SK-N-SH treated with all-trans-retinoic acid at 6 μM for 48 hours (cell line): ENCODE results near the gene PRSS1.

ENCODE experiments used
- ATAC-seq: fragments of 200-7000 bp; cut with Tn5 transposase; 3 replicates; pipeline ENCODE4 v1.9.1; 2020; ENCODE audit warnings: mild to moderate bottlenecking, moderate library complexity
- ARNTL ChIP-seq: fragments of 450-650 bp; formaldehyde crosslinking; IDR thresholded peaks from 2 replicates; pipeline ENCODE4 v1.5.0; 2020; ENCODE audit warnings: low read depth, mild to moderate bottlenecking, moderate library complexity, borderline replicate concordance
- BACH2 ChIP-seq: fragments of 250-450 bp; sonication (Bioruptor Pico); IDR thresholded peaks from 2 replicates; pipeline ENCODE4 v1.9.0; 2021; ENCODE audit warnings: mild to moderate bottlenecking, borderline replicate concordance
- CSDC2 ChIP-seq: fragments of 250-450 bp; sonication (Bioruptor Pico); IDR thresholded peaks from 2 replicates; pipeline ENCODE4 v1.5.0; 2020; ENCODE audit warnings: mild to moderate bottlenecking, moderate library complexity
- ESRRG ChIP-seq: fragments of 250-450 bp; sonication (Bioruptor Pico); IDR thresholded peaks from 2 replicates; pipeline ENCODE4 v1.6.1; 2021; ENCODE audit warnings: mild to moderate bottlenecking
- GLIS3 ChIP-seq: fragments of 250-450 bp; sonication (Bioruptor Pico); IDR thresholded peaks from 2 replicates; pipeline ENCODE4 v1.5.0; 2020; ENCODE audit warnings: mild to moderate bottlenecking, moderate library complexity
- ISL1 ChIP-seq: fragments of 250-450 bp; sonication (Bioruptor Pico); IDR thresholded peaks from 2 replicates; pipeline ENCODE4 v2.1.2; 2022; ENCODE audit warnings: mild to moderate bottlenecking, moderate library complexity
- OSR1 ChIP-seq: fragments of 250-450 bp; sonication (Bioruptor Pico); IDR thresholded peaks from 2 replicates; pipeline ENCODE4 v1.8.0; 2022; ENCODE audit warnings: moderate library complexity, mild to moderate bottlenecking, inconsistent platforms
- PPARA ChIP-seq: fragments of 250-450 bp; sonication (Bioruptor Pico); IDR thresholded peaks from 2 replicates; pipeline ENCODE4 v1.5.0; 2020; ENCODE audit warnings: mild to moderate bottlenecking, borderline replicate concordance
- RARB ChIP-seq: fragments of 250-450 bp; sonication (Bioruptor Pico); IDR thresholded peaks from 2 replicates; pipeline ENCODE4 v1.8.0; 2021; ENCODE audit warnings: mild to moderate bottlenecking, moderate library complexity
- SNAI2 ChIP-seq: fragments of 250-450 bp; sonication (Bioruptor Pico); IDR thresholded peaks from 2 replicates; pipeline ENCODE4 v1.5.0; 2020; ENCODE audit warnings: mild to moderate bottlenecking, moderate library complexity
- TCF4 ChIP-seq: fragments of 250-450 bp; sonication (Bioruptor Pico); IDR thresholded peaks from 2 replicates; pipeline ENCODE4 v1.8.0; 2021; ENCODE audit warnings: mild to moderate bottlenecking, moderate library complexity, borderline replicate concordance
- TOX ChIP-seq: fragments of 250-450 bp; sonication (Bioruptor Pico); IDR thresholded peaks from 2 replicates; pipeline ENCODE4 v1.8.0; 2021; ENCODE audit warnings: mild to moderate bottlenecking, moderate library complexity, borderline replicate concordance
- ZC3H10 ChIP-seq: fragments of 250-450 bp; sonication (Bioruptor Pico); IDR thresholded peaks from 2 replicates; pipeline ENCODE4 v1.5.1; 2021; ENCODE audit warnings: mild to moderate bottlenecking, moderate library complexity
- ZFP3 ChIP-seq: fragments of 250-450 bp; sonication (Bioruptor Pico); IDR thresholded peaks from 2 replicates; pipeline ENCODE4 v1.5.0; 2020; ENCODE audit warnings: mild to moderate bottlenecking, moderate library complexity
- ZFP30 ChIP-seq: fragments of 450-650 bp; formaldehyde crosslinking; IDR thresholded peaks from 2 replicates; pipeline ENCODE4 v1.5.0; 2022; ENCODE audit warnings: mild to moderate bottlenecking, moderate library complexity
- ZNF565 ChIP-seq: fragments of 450-650 bp; formaldehyde crosslinking; conservative IDR thresholded peaks from 2 replicates; pipeline ENCODE4 v1.5.0; 2020; ENCODE audit warnings: low read depth, mild to moderate bottlenecking, moderate library complexity
- ZNF70 ChIP-seq: fragments of 450-650 bp; formaldehyde crosslinking; IDR thresholded peaks from 2 replicates; pipeline ENCODE4 v1.5.0; 2020; ENCODE audit warnings: mild to moderate bottlenecking, moderate library complexity
- ZNF8 ChIP-seq: fragments of 450-650 bp; formaldehyde crosslinking; IDR thresholded peaks from 2 replicates; pipeline ENCODE4 v1.5.0; 2020; ENCODE audit warnings: mild to moderate bottlenecking, moderate library complexity
- TF ChIP-seq, protein P1 (sequence below): fragments of 250-450 bp; sonication (Bioruptor Pico); IDR thresholded peaks from 2 replicates; pipeline ENCODE4 v1.8.0; 2020; ENCODE audit warnings: mild to moderate bottlenecking, moderate library complexity, borderline replicate concordance
- TF ChIP-seq, protein P2 (sequence below): fragments of 250-450 bp; sonication (Bioruptor Pico); IDR thresholded peaks from 2 replicates; pipeline ENCODE4 v1.8.0; 2021; ENCODE audit warnings: low read depth, mild to moderate bottlenecking, moderate library complexity, borderline replicate concordance
- TF ChIP-seq, protein P3 (sequence below): fragments of 250-450 bp; sonication (Bioruptor Pico); IDR thresholded peaks from 2 replicates; pipeline ENCODE4 v1.5.1; 2021; ENCODE audit warnings: mild to moderate bottlenecking, moderate library complexity
- TF ChIP-seq, protein P4 (sequence below): fragments of 250-450 bp; sonication (Bioruptor Pico); IDR thresholded peaks from 2 replicates; pipeline ENCODE4 v1.5.1; 2020; ENCODE audit warnings: low read depth, mild to moderate bottlenecking, moderate library complexity

Gene PRSS1

DNA sequence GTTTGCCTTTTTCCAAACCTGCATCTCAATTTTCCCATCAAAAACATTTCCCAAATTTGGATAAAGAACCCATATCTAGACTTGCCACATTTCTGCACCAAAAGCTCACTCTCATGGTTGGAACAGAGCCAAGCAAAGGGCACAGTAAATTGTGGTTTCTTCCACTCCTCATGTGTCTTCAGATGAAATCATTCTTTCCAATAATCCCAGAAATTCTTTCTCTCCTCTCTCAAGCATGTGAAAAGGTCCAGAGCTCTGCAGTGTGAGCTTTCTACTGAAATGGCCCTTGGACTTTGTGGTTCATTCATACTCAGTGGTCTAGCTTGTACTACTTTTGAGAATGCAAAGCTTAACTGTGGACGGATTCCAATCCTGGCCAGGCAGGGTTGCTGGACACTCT is 41.3 kb downstream of the PRSS1 start (continued):
- TF ChIP-seq, protein P1, sequence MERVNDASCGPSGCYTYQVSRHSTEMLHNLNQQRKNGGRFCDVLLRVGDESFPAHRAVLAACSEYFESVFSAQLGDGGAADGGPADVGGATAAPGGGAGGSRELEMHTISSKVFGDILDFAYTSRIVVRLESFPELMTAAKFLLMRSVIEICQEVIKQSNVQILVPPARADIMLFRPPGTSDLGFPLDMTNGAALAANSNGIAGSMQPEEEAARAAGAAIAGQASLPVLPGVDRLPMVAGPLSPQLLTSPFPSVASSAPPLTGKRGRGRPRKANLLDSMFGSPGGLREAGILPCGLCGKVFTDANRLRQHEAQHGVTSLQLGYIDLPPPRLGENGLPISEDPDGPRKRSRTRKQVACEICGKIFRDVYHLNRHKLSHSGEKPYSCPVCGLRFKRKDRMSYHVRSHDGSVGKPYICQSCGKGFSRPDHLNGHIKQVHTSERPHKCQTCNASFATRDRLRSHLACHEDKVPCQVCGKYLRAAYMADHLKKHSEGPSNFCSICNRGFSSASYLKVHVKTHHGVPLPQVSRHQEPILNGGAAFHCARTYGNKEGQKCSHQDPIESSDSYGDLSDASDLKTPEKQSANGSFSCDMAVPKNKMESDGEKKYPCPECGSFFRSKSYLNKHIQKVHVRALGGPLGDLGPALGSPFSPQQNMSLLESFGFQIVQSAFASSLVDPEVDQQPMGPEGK (CRISPR knock-in tag): no peak

DNA sequence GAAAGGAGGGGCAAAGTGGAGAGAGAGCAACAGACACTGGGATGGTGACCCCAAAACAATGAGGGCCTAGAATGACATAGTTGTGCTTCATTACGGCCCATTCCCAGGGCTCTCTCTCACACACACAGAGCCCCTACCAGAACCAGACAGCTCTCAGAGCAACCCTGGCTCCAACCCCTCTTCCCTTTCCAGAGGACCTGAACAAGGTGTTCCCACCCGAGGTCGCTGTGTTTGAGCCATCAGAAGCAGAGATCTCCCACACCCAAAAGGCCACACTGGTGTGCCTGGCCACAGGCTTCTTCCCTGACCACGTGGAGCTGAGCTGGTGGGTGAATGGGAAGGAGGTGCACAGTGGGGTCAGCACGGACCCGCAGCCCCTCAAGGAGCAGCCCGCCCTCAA is 42.2 kb downstream of the PRSS1 start:
- no peak for TF ChIP-seq ARNTL
- no peak for TF ChIP-seq ZFP30
- no peak for TF ChIP-seq ZNF565 (CRISPR knock-in tag)
- no peak for TF ChIP-seq ZNF8 (CRISPR knock-in tag)
- no peak for TF ChIP-seq TCF4 (CRISPR knock-in tag)
- no peak for TF ChIP-seq OSR1 (CRISPR knock-in tag)
- TF ChIP-seq ESRRG (CRISPR knock-in tag): no peak
- TF ChIP-seq ZC3H10 (CRISPR knock-in tag): no peak
- no peak for ATAC-seq

DNA sequence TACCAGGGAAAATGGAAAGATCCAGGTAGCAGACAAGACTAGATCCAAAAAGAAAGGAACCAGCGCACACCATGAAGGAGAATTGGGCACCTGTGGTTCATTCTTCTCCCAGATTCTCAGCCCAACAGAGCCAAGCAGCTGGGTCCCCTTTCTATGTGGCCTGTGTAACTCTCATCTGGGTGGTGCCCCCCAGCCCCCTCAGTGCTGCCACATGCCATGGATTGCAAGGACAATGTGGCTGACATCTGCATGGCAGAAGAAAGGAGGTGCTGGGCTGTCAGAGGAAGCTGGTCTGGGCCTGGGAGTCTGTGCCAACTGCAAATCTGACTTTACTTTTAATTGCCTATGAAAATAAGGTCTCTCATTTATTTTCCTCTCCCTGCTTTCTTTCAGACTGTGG is 42.9 kb downstream of the PRSS1 start:
- TF ChIP-seq ZNF565 (CRISPR knock-in tag) (no peak), ARNTL (no peak)
- ATAC-seq: no peak

DNA sequence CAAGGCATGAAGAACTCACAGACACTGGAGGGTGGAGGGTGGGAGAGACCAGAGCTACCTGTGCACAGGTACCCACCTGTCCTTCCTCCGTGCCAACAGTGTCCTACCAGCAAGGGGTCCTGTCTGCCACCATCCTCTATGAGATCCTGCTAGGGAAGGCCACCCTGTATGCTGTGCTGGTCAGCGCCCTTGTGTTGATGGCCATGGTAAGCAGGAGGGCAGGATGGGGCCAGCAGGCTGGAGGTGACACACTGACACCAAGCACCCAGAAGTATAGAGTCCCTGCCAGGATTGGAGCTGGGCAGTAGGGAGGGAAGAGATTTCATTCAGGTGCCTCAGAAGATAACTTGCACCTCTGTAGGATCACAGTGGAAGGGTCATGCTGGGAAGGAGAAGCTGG is 43.3 kb downstream of the PRSS1 start:
- no peak for ATAC-seq
- TF ChIP-seq ESRRG (CRISPR knock-in tag) (no peak), ISL1 (CRISPR knock-in tag) (no peak), PPARA (CRISPR knock-in tag) (no peak), GLIS3 (no peak), ZNF70 (no peak), TCF4 (CRISPR knock-in tag) (no peak), SNAI2 (CRISPR knock-in tag) (no peak), ARNTL (no peak), BACH2 (CRISPR knock-in tag) (no peak), OSR1 (CRISPR knock-in tag) (no peak), RARB (CRISPR knock-in tag) (no peak), ZFP3 (CRISPR knock-in tag) (no peak), ZFP30 (no peak)
- TF ChIP-seq, protein P2, sequence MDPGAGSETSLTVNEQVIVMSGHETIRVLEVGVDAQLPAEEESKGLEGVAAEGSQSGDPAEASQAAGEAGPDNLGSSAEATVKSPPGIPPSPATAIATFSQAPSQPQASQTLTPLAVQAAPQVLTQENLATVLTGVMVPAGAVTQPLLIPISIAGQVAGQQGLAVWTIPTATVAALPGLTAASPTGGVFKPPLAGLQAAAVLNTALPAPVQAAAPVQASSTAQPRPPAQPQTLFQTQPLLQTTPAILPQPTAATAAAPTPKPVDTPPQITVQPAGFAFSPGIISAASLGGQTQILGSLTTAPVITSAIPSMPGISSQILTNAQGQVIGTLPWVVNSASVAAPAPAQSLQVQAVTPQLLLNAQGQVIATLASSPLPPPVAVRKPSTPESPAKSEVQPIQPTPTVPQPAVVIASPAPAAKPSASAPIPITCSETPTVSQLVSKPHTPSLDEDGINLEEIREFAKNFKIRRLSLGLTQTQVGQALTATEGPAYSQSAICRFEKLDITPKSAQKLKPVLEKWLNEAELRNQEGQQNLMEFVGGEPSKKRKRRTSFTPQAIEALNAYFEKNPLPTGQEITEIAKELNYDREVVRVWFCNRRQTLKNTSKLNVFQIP (CRISPR knock-in tag): no peak
- TF ChIP-seq, protein P3, sequence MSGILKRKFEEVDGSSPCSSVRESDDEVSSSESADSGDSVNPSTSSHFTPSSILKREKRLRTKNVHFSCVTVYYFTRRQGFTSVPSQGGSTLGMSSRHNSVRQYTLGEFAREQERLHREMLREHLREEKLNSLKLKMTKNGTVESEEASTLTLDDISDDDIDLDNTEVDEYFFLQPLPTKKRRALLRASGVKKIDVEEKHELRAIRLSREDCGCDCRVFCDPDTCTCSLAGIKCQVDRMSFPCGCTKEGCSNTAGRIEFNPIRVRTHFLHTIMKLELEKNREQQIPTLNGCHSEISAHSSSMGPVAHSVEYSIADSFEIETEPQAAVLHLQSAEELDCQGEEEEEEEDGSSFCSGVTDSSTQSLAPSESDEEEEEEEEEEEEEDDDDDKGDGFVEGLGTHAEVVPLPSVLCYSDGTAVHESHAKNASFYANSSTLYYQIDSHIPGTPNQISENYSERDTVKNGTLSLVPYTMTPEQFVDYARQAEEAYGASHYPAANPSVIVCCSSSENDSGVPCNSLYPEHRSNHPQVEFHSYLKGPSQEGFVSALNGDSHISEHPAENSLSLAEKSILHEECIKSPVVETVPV (CRISPR knock-in tag): no peak
- TF ChIP-seq, protein P4, sequence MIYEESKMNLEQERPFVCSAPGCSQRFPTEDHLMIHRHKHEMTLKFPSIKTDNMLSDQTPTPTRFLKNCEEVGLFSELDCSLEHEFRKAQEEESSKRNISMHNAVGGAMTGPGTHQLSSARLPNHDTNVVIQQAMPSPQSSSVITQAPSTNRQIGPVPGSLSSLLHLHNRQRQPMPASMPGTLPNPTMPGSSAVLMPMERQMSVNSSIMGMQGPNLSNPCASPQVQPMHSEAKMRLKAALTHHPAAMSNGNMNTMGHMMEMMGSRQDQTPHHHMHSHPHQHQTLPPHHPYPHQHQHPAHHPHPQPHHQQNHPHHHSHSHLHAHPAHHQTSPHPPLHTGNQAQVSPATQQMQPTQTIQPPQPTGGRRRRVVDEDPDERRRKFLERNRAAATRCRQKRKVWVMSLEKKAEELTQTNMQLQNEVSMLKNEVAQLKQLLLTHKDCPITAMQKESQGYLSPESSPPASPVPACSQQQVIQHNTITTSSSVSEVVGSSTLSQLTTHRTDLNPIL (CRISPR knock-in tag): no peak
- TF ChIP-seq, protein P1 (CRISPR knock-in tag): no peak
- TF ChIP-seq, all 23 proteins: peak for 0

DNA sequence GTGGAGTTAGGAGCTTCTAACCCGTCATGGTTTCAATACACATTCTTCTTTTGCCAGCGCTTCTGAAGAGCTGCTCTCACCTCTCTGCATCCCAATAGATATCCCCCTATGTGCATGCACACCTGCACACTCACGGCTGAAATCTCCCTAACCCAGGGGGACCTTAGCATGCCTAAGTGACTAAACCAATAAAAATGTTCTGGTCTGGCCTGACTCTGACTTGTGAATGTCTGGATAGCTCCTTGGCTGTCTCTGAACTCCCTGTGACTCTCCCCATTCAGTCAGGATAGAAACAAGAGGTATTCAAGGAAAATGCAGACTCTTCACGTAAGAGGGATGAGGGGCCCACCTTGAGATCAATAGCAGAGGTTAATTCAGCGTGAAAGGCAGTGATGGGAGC is 43.9 kb downstream of the PRSS1 start:
- ATAC-seq: no peak
- no peak for TF ChIP-seq ZNF8 (CRISPR knock-in tag)
- no peak for TF ChIP-seq CSDC2 (CRISPR knock-in tag)
- no peak for TF ChIP-seq TOX
- TF ChIP-seq BACH2 (CRISPR knock-in tag): no peak
